SU-DHL-6 (cell line): ENCODE results near the gene ATP6V1C2.

ENCODE experiments used
- EZH2phosphoT487 ChIP-seq: fragments of 200-600 bp; sonication (generic), shearing (Covaris generic); conservative IDR thresholded peaks from 2 replicates; pipeline ENCODE4 v1.6.1; 2018; ENCODE audit warnings: mild to moderate bottlenecking, antibody characterized with exemption, low read length, moderate library complexity, mixed read lengths
- TF ChIP-seq, protein P1 (sequence below): fragments of 200-600 bp; sonication (generic); IDR thresholded peaks from one replicate; pipeline ENCODE4 v1.5.1; 2017; ENCODE audit warnings: antibody characterized with exemption, mild to moderate bottlenecking, low read length, moderate library complexity; ENCODE audit not compliant: insufficient read depth, poor library complexity, severe bottlenecking

DNA sequence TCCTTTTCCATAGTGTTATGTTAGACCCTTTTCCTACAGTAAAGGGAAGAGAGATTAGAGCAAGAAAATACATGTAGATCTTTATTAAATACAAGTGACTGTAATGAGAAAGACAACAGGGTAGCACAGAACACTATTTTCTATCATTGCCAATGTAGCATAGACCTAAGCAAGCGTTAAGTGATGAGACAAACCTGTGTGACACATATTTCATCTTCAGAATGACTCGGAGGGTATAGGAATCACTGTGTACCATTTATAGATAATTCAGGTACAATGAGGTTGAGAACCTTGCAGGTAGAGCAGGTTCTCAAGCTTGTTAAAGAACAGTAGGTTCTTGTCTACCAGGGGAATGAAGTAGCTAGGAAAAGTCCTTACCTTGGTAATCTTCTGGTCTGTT is 75.3 kb downstream of the ATP6V1C2 start:
- TF ChIP-seq, protein P1, sequence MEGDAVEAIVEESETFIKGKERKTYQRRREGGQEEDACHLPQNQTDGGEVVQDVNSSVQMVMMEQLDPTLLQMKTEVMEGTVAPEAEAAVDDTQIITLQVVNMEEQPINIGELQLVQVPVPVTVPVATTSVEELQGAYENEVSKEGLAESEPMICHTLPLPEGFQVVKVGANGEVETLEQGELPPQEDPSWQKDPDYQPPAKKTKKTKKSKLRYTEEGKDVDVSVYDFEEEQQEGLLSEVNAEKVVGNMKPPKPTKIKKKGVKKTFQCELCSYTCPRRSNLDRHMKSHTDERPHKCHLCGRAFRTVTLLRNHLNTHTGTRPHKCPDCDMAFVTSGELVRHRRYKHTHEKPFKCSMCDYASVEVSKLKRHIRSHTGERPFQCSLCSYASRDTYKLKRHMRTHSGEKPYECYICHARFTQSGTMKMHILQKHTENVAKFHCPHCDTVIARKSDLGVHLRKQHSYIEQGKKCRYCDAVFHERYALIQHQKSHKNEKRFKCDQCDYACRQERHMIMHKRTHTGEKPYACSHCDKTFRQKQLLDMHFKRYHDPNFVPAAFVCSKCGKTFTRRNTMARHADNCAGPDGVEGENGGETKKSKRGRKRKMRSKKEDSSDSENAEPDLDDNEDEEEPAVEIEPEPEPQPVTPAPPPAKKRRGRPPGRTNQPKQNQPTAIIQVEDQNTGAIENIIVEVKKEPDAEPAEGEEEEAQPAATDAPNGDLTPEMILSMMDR: no peak
- no peak for TF ChIP-seq EZH2phosphoT487
